Bronchial epithelial cell (primary cell): ENCODE measurements around the gene FAM219A. TPM values are rescaled to one million over a fixed set of nuclear protein-coding genes. Genes with fewer than 3 reads are reported as not detected.

Experiments
- DNase-seq: peaks from one replicate; pipeline ENCODE4 v3.0.0-alpha.2; 2010; ENCODE audit warnings: low read depth
- FAIRE-seq: peaks from 2 replicates; lab custom pipeline; 2011; peaks lifted over from hg19 to GRCh38; lab: Jason Lieb, UNC
- H3K27me3 ChIP-seq: 2 replicates; pipeline ENCODE4 v1.5.1; 2011; ENCODE audit warnings: low read length; ENCODE audit not compliant: control insufficient read depth, insufficient read depth
- H3K36me3 ChIP-seq: 2 replicates; pipeline ENCODE4 v1.5.1; 2011; ENCODE audit warnings: low read length; ENCODE audit not compliant: control insufficient read depth, insufficient read depth
- H3K4me3 ChIP-seq: 2 replicates; pipeline ENCODE4 v1.5.1; 2011; ENCODE audit warnings: mild to moderate bottlenecking, low read depth, low read length, control low read depth
- CTCF ChIP-seq: IDR thresholded peaks from 2 replicates; pipeline ENCODE4 v1.5.1; 2011; ENCODE audit warnings: mild to moderate bottlenecking, moderate library complexity, low read length, control low read depth, inconsistent platforms; ENCODE audit not compliant: insufficient read depth, severe bottlenecking
- total RNA-seq: library from RNA; depleted of rRNA; stranded (reverse); fragments of >200 nt; gene quantifications from 2 replicates; pipeline ENCODE4 v1.2.1, GENCODE V29; 2014

Gene FAM219A
- total RNA-seq, 1 donor from 2014 or later, result 3.9 TPM

- no peak for TF ChIP-seq CTCF
- no peak for FAIRE-seq
- no peak overlapping the region for H3K4me3 ChIP-seq
Observed at GRCh38 chr9:34373749-34374148, 84.6 kb downstream of the FAM219A start.

GRCh38 chr9:34372467-34373011 lies 85.8 kb downstream of the FAM219A start:
- no peak overlapping the region for H3K4me3 ChIP-seq
- no peak for DNase-seq

More at GRCh38 chr9:34373749-34374148, 84.6 kb downstream of the FAM219A start:
- H3K27me3 ChIP-seq, result no peaks in the 10 kb centered on the region
- H3K36me3 ChIP-seq, result peaks cover 23% of the 10 kb centered on the region
- no peak for DNase-seq

GRCh38 chr9:34371886-34372466 lies 86.4 kb downstream of the FAM219A start:
- Histone ChIP-seq H3K4me3 (no peak overlapping the region), H3K27me3 (no peaks in the 10 kb centered on the region), H3K36me3 (peaks cover 23% of the 10 kb centered on the region)
- FAIRE-seq (no peak), DNase-seq (no peak)
- TF ChIP-seq CTCF, result no peak

More at GRCh38 chr9:34372467-34373011, 85.8 kb downstream of the FAM219A start:
- TF ChIP-seq CTCF, result no peak
- H3K36me3 ChIP-seq, result peaks cover 23% of the 10 kb centered on the region
- H3K27me3 ChIP-seq, result no peaks in the 10 kb centered on the region
- no peak for FAIRE-seq

DNA sequence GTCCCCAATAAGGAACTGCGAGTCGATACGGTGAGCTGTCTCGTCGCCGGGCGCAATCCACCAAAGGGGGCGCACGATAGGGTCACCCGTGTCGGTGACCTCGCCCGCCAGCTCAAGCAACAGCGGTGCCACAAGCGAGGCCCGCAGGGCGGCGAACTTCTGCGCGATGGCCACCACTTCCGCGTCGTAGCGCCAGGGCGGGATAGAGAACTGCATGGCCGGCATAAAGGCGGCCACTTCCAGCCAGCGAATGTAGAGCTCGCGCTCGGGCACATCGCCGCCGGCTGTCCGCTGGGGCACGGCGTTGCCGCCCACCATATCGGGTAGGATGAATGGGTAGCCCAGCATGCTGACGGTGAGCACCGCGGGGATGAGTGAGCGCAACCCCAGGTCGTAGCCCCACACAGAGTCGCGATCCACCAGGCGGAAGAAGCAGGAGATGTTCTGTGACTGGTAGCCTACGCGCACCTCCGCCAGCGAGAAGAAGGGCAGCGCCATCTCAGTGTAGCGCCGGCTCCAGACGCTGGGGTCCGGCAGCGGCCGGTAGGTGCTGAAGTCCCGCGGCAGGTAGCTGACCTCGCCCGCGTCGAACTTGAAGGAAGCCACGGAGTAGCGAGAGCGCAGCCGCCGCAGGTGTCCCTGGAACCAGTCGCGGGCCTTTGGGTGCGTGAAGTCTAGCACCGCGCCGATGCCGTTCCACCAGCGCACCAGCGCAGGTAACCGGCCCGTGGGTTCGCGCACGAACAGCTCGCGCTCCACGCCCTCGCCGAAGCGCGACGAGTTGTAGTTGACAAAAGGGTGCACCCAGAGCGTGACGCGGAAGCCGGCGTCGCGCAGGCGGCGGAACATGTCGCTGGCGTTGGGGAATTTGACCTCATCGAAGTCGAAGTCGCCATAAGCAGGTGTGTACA lies 87.1 kb downstream of the FAM219A start:
- Histone ChIP-seq H3K27me3 (no peaks in the 10 kb centered on the region), H3K4me3 (no peak overlapping the region), H3K36me3 (peaks cover 23% of the 10 kb centered on the region)
- FAIRE-seq, result no peak
- TF ChIP-seq CTCF, result no peak
- DNase-seq, result no peak

- Histone ChIP-seq H3K27me3 (no peaks in the 10 kb centered on the region), H3K4me3 (no peak overlapping the region), H3K36me3 (peaks cover 23% of the 10 kb centered on the region)
- FAIRE-seq (no peak), DNase-seq (no peak)
- no peak for TF ChIP-seq CTCF
Observed at GRCh38 chr9:34370335-34370969, 87.9 kb downstream of the FAM219A start.
